GM19351 (cell line): Measurements from ENCODE around the gene WDR45.

Source experiments
- ATAC-seq: cut with Tn5 transposase; IDR thresholded peaks from one replicate; pipeline ENCODE4 v1.9.1; 2021; ENCODE audit warnings: mild to moderate bottlenecking, moderate library complexity; ENCODE audit not compliant: unreplicated experiment

Gene WDR45

DNA sequence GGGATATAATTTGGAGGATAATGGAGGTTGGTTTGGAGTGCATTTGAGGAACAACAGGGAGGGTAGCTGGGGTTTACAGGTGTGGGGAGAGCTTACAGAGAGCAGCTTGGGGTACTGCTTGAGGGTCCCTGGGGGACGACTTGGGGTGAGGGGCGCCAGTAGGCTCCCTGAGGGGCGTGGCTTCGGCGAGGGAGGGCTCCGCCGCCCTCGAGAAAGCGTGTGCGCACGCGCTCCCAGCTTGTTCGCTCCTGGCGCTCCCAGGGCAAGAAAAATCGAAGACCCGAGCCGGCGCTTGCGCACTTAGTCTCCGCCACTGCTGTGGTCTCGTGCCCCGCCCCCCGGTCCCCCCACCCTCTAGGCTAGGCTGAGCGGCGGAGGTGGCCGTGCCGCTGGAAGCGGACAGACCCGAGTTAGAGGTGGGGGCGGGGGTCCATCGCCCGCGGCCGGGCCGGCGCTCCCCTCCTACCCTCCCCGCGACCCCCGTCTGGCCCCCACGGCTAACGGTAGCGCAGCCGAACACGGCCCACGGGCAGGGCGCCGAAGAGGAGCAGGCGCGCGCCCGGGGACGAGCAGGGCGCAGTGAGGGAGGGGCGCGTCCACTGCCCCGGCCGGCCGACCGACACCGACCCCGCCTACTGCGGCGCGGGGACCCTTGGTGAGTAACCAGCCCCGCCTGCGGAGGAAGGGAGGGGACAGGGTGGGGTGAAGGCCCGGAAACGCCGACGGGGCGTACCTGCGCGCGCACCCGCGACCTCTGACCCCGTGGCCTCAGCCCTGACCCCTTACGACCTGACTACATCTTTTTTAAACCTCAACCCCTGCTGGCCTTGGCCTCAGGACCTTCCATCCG is 26.2 kb downstream of the WDR45 start:
- ATAC-seq = peak; percentile 63

- ATAC-seq = no peak
Observed at GRCh38 chrX:49043987-49044281, 35.8 kb downstream of the WDR45 start.

DNA sequence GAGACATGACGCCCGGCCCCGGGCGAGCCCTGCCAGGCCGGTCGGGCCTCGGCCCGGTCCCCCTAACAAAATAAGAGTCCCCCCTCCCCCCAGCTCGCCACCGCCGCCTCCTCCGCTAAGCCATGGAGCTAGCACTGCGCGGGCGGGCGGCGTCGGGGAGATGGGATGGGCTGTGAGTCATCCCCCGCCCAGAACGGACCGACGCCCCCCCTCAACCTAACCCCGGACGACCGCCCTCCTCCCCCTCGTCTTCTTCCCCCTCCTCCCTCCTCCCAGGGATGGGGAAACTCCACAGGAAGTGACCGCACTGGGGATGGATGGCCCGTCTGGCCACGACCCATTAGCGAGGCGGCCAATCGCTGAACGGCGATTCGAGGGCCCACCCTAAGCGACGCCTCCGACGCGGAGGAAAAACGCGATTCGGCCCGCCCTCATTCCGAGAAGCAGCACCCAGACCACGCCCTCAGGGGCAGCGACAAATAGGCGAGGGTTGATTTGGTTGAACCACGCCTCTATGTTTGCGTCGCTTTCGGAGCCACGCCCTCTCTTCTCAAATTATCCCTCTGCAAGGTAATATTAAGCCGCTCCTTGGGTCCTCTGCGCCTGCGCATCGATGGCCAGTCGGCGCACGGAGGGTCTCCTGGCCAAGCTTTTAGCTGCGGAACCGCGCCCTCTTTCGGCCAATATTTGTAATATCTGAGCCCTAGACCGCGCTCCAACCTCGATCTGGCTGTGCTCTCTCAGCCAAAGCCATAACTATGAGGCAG is 36.3 kb downstream of the WDR45 start, which contains the start of gene TFE3:
Gene TFE3, minus strand, starts transcription at position 138 of the 767 bp plus-strand sequence. Its CDS starts 131 bp downstream, at position 7.
- ATAC-seq = peak; percentile 84

DNA sequence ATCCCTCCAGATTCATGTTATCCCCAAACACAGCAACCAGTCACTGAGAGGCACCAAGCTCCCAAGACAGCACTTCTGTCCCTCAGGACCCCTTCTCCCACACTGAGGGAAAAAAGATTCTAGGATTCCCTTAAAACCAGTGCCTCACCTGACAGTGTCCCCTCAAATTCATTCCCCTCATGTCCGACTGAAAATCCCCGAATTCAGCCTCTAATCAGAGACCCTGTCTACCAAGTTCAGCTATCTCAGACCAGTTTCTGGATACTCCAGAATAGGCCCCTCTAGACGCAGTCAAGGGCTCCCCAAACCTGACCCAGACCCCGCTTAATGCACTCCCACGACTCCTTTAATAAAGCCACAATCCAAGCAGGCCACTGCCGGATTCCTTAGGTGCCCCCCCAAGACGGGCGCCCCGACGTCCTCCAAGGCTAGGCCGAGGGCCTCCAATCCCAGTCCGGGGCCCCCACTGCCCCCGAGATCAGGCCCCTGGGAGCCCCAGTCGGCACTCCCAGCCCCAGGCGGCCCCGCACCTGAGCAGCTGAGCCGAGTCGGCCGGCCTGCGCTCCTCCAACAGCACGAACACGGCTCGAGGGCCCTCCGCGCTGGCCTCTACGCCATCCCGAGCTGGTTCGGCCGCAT is 37.0 kb downstream of the WDR45 start:
- ATAC-seq = peak; percentile 10

DNA sequence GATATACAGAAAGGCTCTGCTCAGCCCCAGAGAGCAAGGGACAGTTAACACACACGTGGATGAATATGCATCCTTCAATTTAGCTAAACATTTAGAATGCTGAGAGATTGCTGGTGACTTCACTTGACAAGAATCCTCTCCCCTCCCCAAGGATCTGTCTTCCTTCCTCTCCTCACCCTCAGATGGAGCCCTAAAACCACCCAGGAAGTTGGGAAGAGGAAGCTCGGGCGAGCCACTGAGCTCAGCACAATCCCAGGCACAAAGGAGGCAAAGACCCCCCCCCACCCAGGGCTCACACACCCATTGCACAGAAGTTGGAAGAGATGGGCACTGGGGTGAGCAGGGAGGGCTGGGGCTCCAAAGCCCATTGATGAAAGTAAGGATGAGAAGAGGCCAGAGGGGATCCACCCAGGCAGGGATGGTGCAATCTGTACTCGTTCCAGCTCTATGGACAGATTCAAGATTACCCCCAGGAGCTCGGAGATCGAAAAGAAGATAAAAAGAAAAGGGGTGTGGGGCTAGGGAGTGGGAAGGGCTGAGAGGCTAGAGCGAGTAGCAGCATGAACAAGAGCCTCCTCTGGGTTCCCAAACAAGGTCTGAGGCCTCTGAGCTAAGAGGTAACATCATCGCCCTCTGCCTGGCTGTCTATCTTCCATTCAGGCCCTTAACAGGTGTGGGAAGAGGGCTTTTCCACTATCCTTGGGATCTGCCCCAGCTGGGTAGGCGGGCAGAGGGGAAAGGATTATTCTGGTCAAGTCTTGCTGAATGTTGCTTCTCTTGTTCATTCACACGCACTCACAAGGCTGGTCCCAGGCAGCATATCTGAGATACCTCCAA is 37.7 kb downstream of the WDR45 start:
- ATAC-seq = no peak

- ATAC-seq = no peak
Observed at GRCh38 chrX:49040376-49040955, 39.2 kb downstream of the WDR45 start.

DNA sequence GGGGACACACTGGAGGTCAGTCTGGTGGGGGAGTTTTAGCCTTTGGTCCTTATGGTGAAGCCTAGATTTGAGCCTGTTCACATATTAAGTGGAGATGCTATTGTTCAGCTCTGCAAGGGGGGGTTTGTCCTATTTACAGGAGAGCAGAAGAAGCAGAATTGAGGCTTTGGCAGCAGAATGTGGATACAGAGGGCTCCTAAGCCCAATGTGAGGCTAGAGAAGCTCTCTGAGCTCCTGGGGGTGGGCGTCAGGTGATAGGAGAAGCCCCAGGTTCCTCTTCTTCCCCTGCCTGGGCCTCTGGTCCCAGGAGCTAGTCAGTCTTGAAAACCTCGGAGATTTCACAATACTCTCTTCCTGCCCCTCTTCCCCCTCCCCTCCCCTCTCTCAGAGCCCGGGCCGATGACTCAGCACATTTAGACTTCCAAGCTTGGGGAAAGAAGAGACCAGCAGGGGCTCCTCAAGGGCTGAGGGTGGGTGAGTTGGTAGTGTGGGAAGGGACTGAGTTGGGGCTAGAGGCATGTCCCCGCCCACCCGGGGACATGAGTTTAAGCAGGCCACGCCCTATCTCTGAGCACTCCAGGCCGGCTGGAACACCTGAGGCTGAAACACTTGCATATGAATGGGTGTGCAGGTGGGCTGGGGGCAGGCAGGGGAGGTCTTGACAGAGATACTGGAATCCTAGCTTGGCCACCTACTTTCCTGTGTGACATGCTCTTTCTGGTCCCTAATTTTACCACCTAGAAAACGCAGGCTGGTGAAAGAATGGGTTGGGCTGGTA is 39.9 kb downstream of the WDR45 start:
- no peak for ATAC-seq

GRCh38 chrX:49037883-49038475 is 41.7 kb downstream of the WDR45 start:
- no peak for ATAC-seq

DNA sequence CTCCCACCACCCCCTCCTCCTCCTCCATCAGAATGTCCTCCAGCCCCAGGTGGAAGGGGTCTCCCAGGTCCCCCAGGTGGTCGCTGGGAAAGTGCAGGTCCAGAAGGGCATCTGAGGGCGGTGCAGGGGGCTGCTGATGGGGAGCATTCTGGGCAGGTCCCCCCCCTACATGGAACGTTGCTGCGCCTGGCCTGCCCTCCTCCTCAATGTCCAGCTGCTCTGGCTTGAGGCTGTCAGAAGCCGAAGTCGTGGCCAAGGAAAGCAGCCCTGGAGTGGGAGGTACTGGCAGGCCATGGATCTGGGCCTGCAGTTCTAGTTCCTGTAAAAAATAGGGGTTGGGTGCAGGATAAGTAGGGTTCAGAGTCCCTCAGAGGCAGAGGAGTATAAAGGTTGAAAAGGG is 49.4 kb downstream of the WDR45 start:
- no peak for ATAC-seq

DNA sequence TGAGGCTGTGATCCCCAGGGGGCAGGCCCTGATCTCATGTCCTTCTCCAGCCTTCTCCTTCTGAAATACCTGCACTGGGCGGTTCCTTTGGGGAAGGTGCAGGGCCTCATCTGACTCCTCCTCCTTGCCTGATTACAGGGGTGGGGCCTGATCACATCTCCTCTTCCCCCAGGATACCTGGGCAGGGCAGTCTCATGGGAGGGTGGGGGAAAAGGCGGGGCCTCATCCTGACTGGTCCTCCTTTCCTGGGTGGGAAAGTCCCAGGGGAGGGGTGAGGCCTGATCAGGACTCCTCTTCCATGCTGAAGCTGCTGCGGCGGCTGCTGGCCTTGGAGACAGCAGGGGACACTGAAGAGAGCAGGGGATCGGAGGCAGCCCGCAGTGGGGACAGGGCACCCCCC is 49.8 kb downstream of the WDR45 start:
- no peak for ATAC-seq
